Pancreas (tissue), 10 donors: ENCODE measurements around the gene RGS5. TPM values are rescaled to one million over a fixed set of nuclear protein-coding genes. Genes with fewer than 3 reads are reported as not detected.

ENCODE experiments used
- ATAC-seq, 4 donors: fragments of 200-7000 bp; cut with Tn5 transposase; one replicate each; pipeline versions ENCODE4 v1.8.0 to v1.9.1; 2020; ENCODE audit warnings: mild to moderate bottlenecking in 4 of 4, moderate library complexity in 4 of 4
- DNase-seq, 6 donors: peaks; one replicate each; pipeline ENCODE4 v3.0.0-alpha.2; 2020
- FAIRE-seq: peaks from 2 replicates; lab custom pipeline; 2012; peaks lifted over from hg19 to GRCh38; lab: Jason Lieb, UNC
- H3K27ac ChIP-seq, 4 donors: fragments of 200-600 bp; sonication (generic); 1 replicate in 3 of 4; 2 replicates in 1 of 4; pipeline versions ENCODE4 v1.5.0 to v1.8.0; 2020
- H3K27me3 ChIP-seq, 4 donors: fragments of 200-600 bp; one replicate each; pipeline ENCODE4 v1.8.0; 2021
- H3K36me3 ChIP-seq, 3 donors: fragments of 200-600 bp; sonication (generic) in 1 of 3; one replicate each; pipeline versions ENCODE4 v1.5.0 to v1.8.0; 2020 to 2021
- H3K4me1 ChIP-seq, 3 donors: fragments of 200-600 bp; one replicate each; pipeline ENCODE4 v1.8.0; 2021
- H3K4me3 ChIP-seq, 4 donors: fragments of 200-600 bp; sonication (generic) in 2 of 4; one replicate each; pipeline versions ENCODE4 v1.5.0 to v1.8.0; 2020 to 2021
- H3K9me3 ChIP-seq, 4 donors: fragments of 200-600 bp; one replicate each; pipeline ENCODE4 v1.8.0; 2021
- WGBS, 2 donors: extraction: QIAGEN DNeasy Blood & Tissue Kit; methylation state at CpG; one replicate each; pipeline ENCODE4 v1.1.7; 2013; 5-methylcytosine and 5-hydroxymethylcytosine counted together
- intact Hi-C, 3 donors: fragments of 100-400 bp; cut with DNase I; formaldehyde crosslinking; loops; one replicate each; pipeline versions ENCODE4 v1.11.1 to v1.14.2; 2022
- polyA plus RNA-seq, 2 donors: library from polyadenylated mRNA; stranded (reverse); fragments of 200-250 nt; gene quantifications; one replicate each; pipeline ENCODE4 v1.2.3, GENCODE V29; 2013
- total RNA-seq, 6 donors: library from RNA; stranded (reverse); fragmentation: NEBNext Ultra II Directional in 4 of 6; extraction: Animal tissue kit (Norgen Biotek cat#: 25700) in 4 of 6; gene quantifications; one replicate each; pipeline versions ENCODE4 v1.2.1 to v1.2.4, GENCODE V29; 2021 to 2023
- TF ChIP-seq, protein P1 (sequence below), 4 donors: fragments of 200-600 bp; sonication (generic) in 3 of 4; IDR thresholded peaks; one replicate each; pipeline versions ENCODE4 v1.5.0 to v1.8.0; 2021; ENCODE audit warnings: antibody characterized with exemption in 4 of 4
- donor health status: healthy with polysubstance abuse.
- donor health status: DM: no; HTN: no; CAD: no; lungs with moderate emphysema.
- donor health status: DM: no; HTN: no; CAD: no.
- donor health status: control.
- donor health status: control.
- donor health status: Bipolar disorder and iron deficiency.
- donor health status: DM: yes; HTN: yes; CAD: no.
- donor health status: DM: no; HTN: no; CAD: no.
- donor health status: DM: no; HTN: no; CAD: no.
- donor health status: DM: yes; HTN: yes; CAD: no.

The RGS5 gene
- total and polyA plus RNA-seq, 8 donors: 3.4 to 32.4 (median 16.5) TPM

- intact Hi-C loops: no loop called here
These were observed 98.2 kb downstream of the RGS5 start for GRCh38 chr1:163104385-163105099.

DNA sequence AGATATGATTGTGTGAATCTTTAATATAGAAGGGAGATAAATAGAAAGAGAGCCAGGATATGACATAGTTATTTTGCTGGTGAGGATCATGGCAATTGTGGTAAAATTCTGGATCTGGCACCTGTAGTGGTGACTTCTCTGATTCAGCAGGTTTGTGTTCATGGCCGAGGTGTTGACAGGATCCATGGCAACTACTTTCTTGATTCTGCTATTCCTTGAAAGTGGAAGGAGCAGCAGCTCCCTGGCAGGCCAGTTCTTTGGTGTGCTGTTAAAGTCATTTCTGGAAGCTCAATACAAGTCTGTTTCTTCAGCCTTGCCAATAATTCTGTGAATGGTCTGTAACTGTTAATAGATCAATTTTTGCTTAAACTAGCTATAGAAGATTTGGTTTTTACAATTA lies 100.1 kb downstream of the RGS5 start:
- H3K27me3 ChIP-seq: no peaks in the 10 kb centered on the region
- H3K4me3 ChIP-seq: no peak overlapping the region
- no peak for FAIRE-seq
- no peaks in the 10 kb centered on the region for H3K36me3 ChIP-seq
- no peak overlapping the region for H3K27ac ChIP-seq
- H3K9me3 ChIP-seq: no peaks in the 10 kb centered on the region
- H3K4me1 ChIP-seq: no peaks in the 10 kb centered on the region
- no peak for DNase-seq
- 30 to 46% methylated on average over 1 of the region's 1 CpG for WGBS, 2 donors
- TF ChIP-seq, protein P1, sequence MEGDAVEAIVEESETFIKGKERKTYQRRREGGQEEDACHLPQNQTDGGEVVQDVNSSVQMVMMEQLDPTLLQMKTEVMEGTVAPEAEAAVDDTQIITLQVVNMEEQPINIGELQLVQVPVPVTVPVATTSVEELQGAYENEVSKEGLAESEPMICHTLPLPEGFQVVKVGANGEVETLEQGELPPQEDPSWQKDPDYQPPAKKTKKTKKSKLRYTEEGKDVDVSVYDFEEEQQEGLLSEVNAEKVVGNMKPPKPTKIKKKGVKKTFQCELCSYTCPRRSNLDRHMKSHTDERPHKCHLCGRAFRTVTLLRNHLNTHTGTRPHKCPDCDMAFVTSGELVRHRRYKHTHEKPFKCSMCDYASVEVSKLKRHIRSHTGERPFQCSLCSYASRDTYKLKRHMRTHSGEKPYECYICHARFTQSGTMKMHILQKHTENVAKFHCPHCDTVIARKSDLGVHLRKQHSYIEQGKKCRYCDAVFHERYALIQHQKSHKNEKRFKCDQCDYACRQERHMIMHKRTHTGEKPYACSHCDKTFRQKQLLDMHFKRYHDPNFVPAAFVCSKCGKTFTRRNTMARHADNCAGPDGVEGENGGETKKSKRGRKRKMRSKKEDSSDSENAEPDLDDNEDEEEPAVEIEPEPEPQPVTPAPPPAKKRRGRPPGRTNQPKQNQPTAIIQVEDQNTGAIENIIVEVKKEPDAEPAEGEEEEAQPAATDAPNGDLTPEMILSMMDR (IDR thresholded peaks at IDR 0.05): no peak
- intact Hi-C loops: no loop called here
- no peak for ATAC-seq

More at GRCh38 chr1:163104385-163105099, 98.2 kb downstream of the RGS5 start:
- TF ChIP-seq, protein P1 (IDR thresholded peaks at IDR 0.05): no peak
- no peak overlapping the region for H3K27ac ChIP-seq
- no peaks in the 10 kb centered on the region for H3K9me3 ChIP-seq
- WGBS, 2 donors: 38 to 40% methylated on average over 4 of the region's 4 CpGs
- H3K4me3 ChIP-seq: no peak overlapping the region
- no peaks in the 10 kb centered on the region for H3K27me3 ChIP-seq
- no peak for FAIRE-seq
- no peak for DNase-seq
- peak in 1 of 4 donors; percentile 30 for ATAC-seq
- no peaks in the 10 kb centered on the region for H3K36me3 ChIP-seq
- no peaks in the 10 kb centered on the region for H3K4me1 ChIP-seq

DNA sequence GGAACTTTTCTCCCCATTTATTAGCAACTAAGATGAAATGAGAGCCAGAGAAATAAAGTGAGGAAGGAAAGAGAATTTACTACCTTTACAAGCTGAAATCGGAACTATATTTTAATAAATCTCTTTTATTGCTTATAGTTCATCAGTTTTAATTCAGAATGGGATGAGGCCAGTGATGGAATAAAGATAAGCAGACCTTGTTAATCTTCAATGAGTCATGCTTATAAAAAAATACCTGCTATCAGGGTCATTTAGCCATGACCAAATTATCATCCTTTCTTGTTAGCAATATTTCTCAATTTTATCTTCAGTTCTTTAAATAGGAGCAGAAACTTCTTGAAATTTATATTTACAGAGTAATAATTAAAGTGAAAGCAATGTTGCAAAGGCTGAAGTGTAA lies 107.5 kb downstream of the RGS5 start:
- intact Hi-C loops: no loop called here
- no peaks in the 10 kb centered on the region for H3K36me3 ChIP-seq
- no peak overlapping the region for H3K27ac ChIP-seq
- H3K27me3 ChIP-seq: no peaks in the 10 kb centered on the region
- TF ChIP-seq, protein P1 (IDR thresholded peaks at IDR 0.05): no peak
- 56 to 70% methylated on average over 1 of the region's 1 CpG for WGBS, 2 donors
- FAIRE-seq: no peak
- no peaks in the 10 kb centered on the region for H3K4me1 ChIP-seq
- no peak overlapping the region for H3K4me3 ChIP-seq
- DNase-seq: no peak
- ATAC-seq: peak in 1 of 4 donors; percentile 65
- no peaks in the 10 kb centered on the region for H3K9me3 ChIP-seq

DNA sequence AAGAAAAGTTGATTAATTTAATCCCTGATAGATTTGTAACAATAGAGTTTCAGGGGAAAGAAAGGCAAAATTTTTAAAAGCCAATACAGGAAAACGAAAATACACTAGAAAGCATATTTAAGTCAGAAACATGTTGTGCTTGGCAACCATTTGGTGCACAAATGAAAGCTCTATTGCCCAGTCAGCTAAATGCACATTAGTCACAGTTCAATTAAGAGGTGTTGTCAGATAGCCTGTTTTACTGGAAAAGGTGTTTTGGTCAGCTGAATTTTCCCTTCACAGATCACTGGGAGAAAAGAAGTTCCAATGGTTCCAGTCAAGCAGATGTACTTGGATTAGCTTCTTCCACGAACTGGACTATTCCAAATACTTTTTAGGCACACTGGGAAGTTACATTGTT lies 108.1 kb downstream of the RGS5 start:
- H3K27me3 ChIP-seq: peaks cover 0 to 4% (median 0%) of the 10 kb centered on the region in 4 donors
- DNase-seq (no peak), ATAC-seq (peak in 2 of 4 donors; percentile 62 to 86), FAIRE-seq (no peak)
- 29 to 34% methylated on average over 2 of the region's 2 CpGs for WGBS, 2 donors
- H3K4me1 ChIP-seq: no peaks in the 10 kb centered on the region
- H3K4me3 ChIP-seq: no peak overlapping the region
- intact Hi-C loops: no loop called here
- H3K36me3 ChIP-seq: no peaks in the 10 kb centered on the region
- no peaks in the 10 kb centered on the region for H3K9me3 ChIP-seq
- no peak overlapping the region for H3K27ac ChIP-seq
- TF ChIP-seq, protein P1 (IDR thresholded peaks at IDR 0.05): no peak

- Histone ChIP-seq H3K4me1 (no peaks in the 10 kb centered on the region), H3K4me3 (no peak overlapping the region), H3K36me3 (no peaks in the 10 kb centered on the region), H3K9me3 (no peaks in the 10 kb centered on the region), H3K27me3 (peaks cover 0 to 4% (median 0%) of the 10 kb centered on the region in 4 donors), H3K27ac (no peak overlapping the region)
- FAIRE-seq (no peak), DNase-seq (no peak), ATAC-seq (peak in 1 of 4 donors; percentile 48)
- intact Hi-C loops: no loop called here
- TF ChIP-seq, protein P1 (IDR thresholded peaks at IDR 0.05): no peak
- WGBS, 2 donors: 43 to 46% methylated on average over 4 of the region's 4 CpGs
These were observed 108.5 kb downstream of the RGS5 start for GRCh38 chr1:163094182-163094581.
